HepG2 (cell line): Measurements from ENCODE around the gene GLI3. TPM values are rescaled to one million over a fixed set of nuclear protein-coding genes. Genes with fewer than 3 reads are reported as not detected.

ENCODE experiments used
- ATAC-seq: fragments of 200-7000 bp; cut with Tn5 transposase; 3 replicates; pipeline ENCODE4 v1.9.1; 2020; ENCODE audit warnings: mild to moderate bottlenecking, moderate library complexity
- BruUV-seq: library from RNA; stranded (reverse); fragments of 400-500 nt; replicated peaks from 2 replicates; lab custom pipeline; 2021; lab: Mats Ljungman, UMichigan
- CTCF ChIA-PET: fragments of 300-600 bp; formaldehyde crosslinking; extraction: SDS; loops from one replicate; lab custom pipeline; 2021; ENCODE audit warnings: low total read pairs, inconsistent platforms, low intra/inter-chr PET ratio; lab: Yijun Ruan, JAX
- POLR2A ChIA-PET: fragments of 350-600 bp; sonication (Branson Sonifier 250); formaldehyde crosslinking; loops from one replicate; lab custom pipeline; 2020; ENCODE audit warnings: antibody characterized with exemption, inconsistent platforms; lab: Yijun Ruan, JAX
- DNase-seq: peaks from one replicate; pipeline ENCODE4 v3.0.0-alpha.2; 2015; ENCODE audit warnings: low spot score
- FAIRE-seq: peaks from 3 replicates; lab custom pipeline; 2011; peaks lifted over from hg19 to GRCh38; lab: Jason Lieb, UNC
- H2AFZ ChIP-seq: one replicate; pipeline ENCODE4 v1.6.1; 2011; ENCODE audit warnings: low read length, inconsistent platforms
- H3K27ac ChIP-seq: fragments of 300-600 bp; 3 replicates; pipeline ENCODE4 v1.8.0; 2011; ENCODE audit warnings: mixed run types, mild to moderate bottlenecking, mixed read lengths, low read length, inconsistent platforms; ENCODE audit not compliant: insufficient read depth; ENCODE audit errors: extremely low read length
- H3K27me3 ChIP-seq, 2 experiments: fragments of 200-600 bp in 1 of 2; 2 replicates in 1 of 2; 3 replicates in 1 of 2; pipeline versions ENCODE4 v1.6.0 to v1.8.0; 2011; ENCODE audit warnings: low read length in 2 of 2, mild to moderate bottlenecking in 2 of 2, moderate library complexity in 2 of 2, inconsistent platforms in 1 of 2; ENCODE audit not compliant: insufficient read depth in 2 of 2, control insufficient read depth in 1 of 2
- H3K36me3 ChIP-seq, 2 experiments: fragments of 200-600 bp in 1 of 2; replicated peaks in 1 of 2; 2 replicates in 1 of 2; 3 replicates in 1 of 2; pipeline versions ENCODE4 v1.5.1 to v1.8.0; 2011; ENCODE audit warnings: low read length in 2 of 2, inconsistent platforms in 1 of 2; ENCODE audit not compliant: insufficient read depth in 2 of 2, control insufficient read depth in 1 of 2
- H3K4me1 ChIP-seq: 2 replicates; pipeline ENCODE4 v1.5.1; 2012; ENCODE audit warnings: low read length, inconsistent platforms; ENCODE audit not compliant: insufficient read depth
- H3K4me2 ChIP-seq: 2 replicates; pipeline ENCODE4 v1.6.0; 2011; ENCODE audit warnings: low read depth, low read length, inconsistent platforms
- H3K4me3 ChIP-seq, 3 experiments: fragments of 200-600 bp in 1 of 3; sonication (generic), shearing (Covaris generic) in 1 of 3; replicated peaks in 1 of 3; 2 replicates each; pipeline ENCODE4 v1.5.1; 2011 to 2016; ENCODE audit warnings: low read length in 3 of 3, inconsistent platforms in 2 of 3, low read depth in 2 of 3, mild to moderate bottlenecking in 2 of 3, control low read depth in 1 of 3, mixed read lengths in 1 of 3; ENCODE audit not compliant: insufficient read depth in 1 of 3
- H3K79me2 ChIP-seq: one replicate; pipeline ENCODE4 v1.6.1; 2011; ENCODE audit warnings: low read length, inconsistent platforms; ENCODE audit not compliant: insufficient read depth
- H3K9ac ChIP-seq: 2 replicates; pipeline ENCODE4 v1.6.0; 2011; ENCODE audit warnings: mild to moderate bottlenecking, low read depth, low read length, inconsistent platforms; ENCODE audit not compliant: insufficient read depth
- H3K9me3 ChIP-seq: 2 replicates; pipeline ENCODE4 v1.5.1; 2012; ENCODE audit warnings: mild to moderate bottlenecking, low read length
- H4K20me1 ChIP-seq: 2 replicates; pipeline ENCODE4 v1.6.0; 2011; ENCODE audit warnings: inconsistent platforms, mild to moderate bottlenecking, low read length, moderate library complexity; ENCODE audit not compliant: insufficient read depth
- ARNTL ChIP-seq: sonication (generic); formaldehyde crosslinking; IDR thresholded peaks from 2 replicates; pipeline ENCODE4 v1.4.0; 2020; ENCODE audit warnings: mild to moderate bottlenecking, missing genetic modification reagents
- ATF3 ChIP-seq: sonication (generic); formaldehyde crosslinking; IDR thresholded peaks from 2 replicates; pipeline ENCODE4 v1.4.0; 2020; ENCODE audit warnings: missing genetic modification reagents
- HDAC1 ChIP-seq: sonication (generic); formaldehyde crosslinking; IDR thresholded peaks from 2 replicates; pipeline ENCODE4 v1.5.1; 2020; ENCODE audit warnings: mild to moderate bottlenecking, missing genetic modification reagents
- HMG20A ChIP-seq: IDR thresholded peaks from 2 replicates; pipeline ENCODE4 v1.6.1; 2016; ENCODE audit warnings: borderline replicate concordance
- IRF9 ChIP-seq: sonication (generic); formaldehyde crosslinking; IDR thresholded peaks from 2 replicates; pipeline ENCODE4 v1.8.0; 2022; ENCODE audit warnings: missing genetic modification reagents, mild to moderate bottlenecking, borderline replicate concordance
- MIXL1 ChIP-seq: IDR thresholded peaks from 2 replicates; pipeline ENCODE4 v1.6.1; 2016
- NFYB ChIP-seq: sonication (generic); formaldehyde crosslinking; IDR thresholded peaks from 2 replicates; pipeline ENCODE4 v1.4.0; 2020; ENCODE audit warnings: missing genetic modification reagents
- SKIL ChIP-seq: sonication (generic); formaldehyde crosslinking; IDR thresholded peaks from 2 replicates; pipeline ENCODE4 v1.8.0; 2022; ENCODE audit warnings: missing genetic modification reagents, mild to moderate bottlenecking, moderate library complexity, borderline replicate concordance
- SNRNP70 ChIP-seq: fragments of 200-400 bp; formaldehyde crosslinking; IDR thresholded peaks from 2 replicates; pipeline ENCODE4 v1.6.1; 2017; ENCODE audit warnings: mild to moderate bottlenecking, low read depth, low read length, moderate library complexity
- STAT6 ChIP-seq: sonication (generic); formaldehyde crosslinking; IDR thresholded peaks from 2 replicates; pipeline ENCODE4 v1.4.0; 2020; ENCODE audit warnings: missing genetic modification reagents, mild to moderate bottlenecking, borderline replicate concordance
- ZBTB7A ChIP-seq: sonication (generic); formaldehyde crosslinking; IDR thresholded peaks from 2 replicates; pipeline ENCODE4 v1.8.0; 2022; ENCODE audit warnings: mild to moderate bottlenecking, missing genetic modification reagents
- ZNF343 ChIP-seq: sonication (generic); formaldehyde crosslinking; IDR thresholded peaks from 2 replicates; pipeline ENCODE4 v1.4.0; 2020; ENCODE audit warnings: mild to moderate bottlenecking, missing genetic modification reagents
- ZNF543 ChIP-seq: sonication (generic); formaldehyde crosslinking; IDR thresholded peaks from 2 replicates; pipeline ENCODE4 v1.4.0; 2020; ENCODE audit warnings: mild to moderate bottlenecking, missing genetic modification reagents
- ZNF564 ChIP-seq: sonication (generic); formaldehyde crosslinking; IDR thresholded peaks from 2 replicates; pipeline ENCODE4 v1.8.1; 2023; ENCODE audit warnings: mild to moderate bottlenecking, missing genetic modification reagents
- ZNF761 ChIP-seq: sonication (generic); formaldehyde crosslinking; conservative IDR thresholded peaks from 2 replicates; pipeline ENCODE4 v1.4.0; 2020; ENCODE audit warnings: mild to moderate bottlenecking, missing genetic modification reagents
- ZNF776 ChIP-seq: sonication (generic); formaldehyde crosslinking; IDR thresholded peaks from 2 replicates; pipeline ENCODE4 v1.4.0; 2020; ENCODE audit warnings: mild to moderate bottlenecking, missing genetic modification reagents
- ZNF850 ChIP-seq: sonication (generic); formaldehyde crosslinking; conservative IDR thresholded peaks from 2 replicates; pipeline ENCODE4 v1.9.0; 2021; ENCODE audit warnings: mild to moderate bottlenecking, missing genetic modification reagents
- WGBS: methylation state at CpG from one replicate; pipeline ENCODE4 v1.1.6; 2017; ENCODE audit warnings: low lambda C conversion rate; 5-methylcytosine and 5-hydroxymethylcytosine counted together
- in situ Hi-C: cut with HindIII; loops from 2 replicates; pipeline ENCODE4 v1.10.0; 2017; ENCODE audit warnings: low pct_unique_long_range_greater_than_20kb; ENCODE audit not compliant: extremely low pct_ligation_motif_present
- intact Hi-C: fragments of 100-400 bp; cut with micrococcal nuclease; formaldehyde crosslinking; loops from one replicate; pipeline ENCODE4 v1.10.0; 2022; ENCODE audit not compliant: unreplicated experiment
- polyA plus RNA-seq, 8 experiments: library from polyadenylated mRNA; depleted of rRNA in 3 of 8; stranded (reverse) in 7 of 8; unstranded in 1 of 8; fragments of >200 nt; fragmentation: Illumina TruSeq in 4 of 8; extraction: Trizol in 4 of 8; gene quantifications; 2 replicates each; pipeline versions ENCODE4 v1.2.1 to v1.2.3, GENCODE V29; 2011 to 2016; ENCODE audit warnings: low read depth in 4 of 8, missing spikeins in 1 of 8, mixed read lengths in 1 of 8; ENCODE audit not compliant: insufficient read depth in 1 of 8
- total RNA-seq, 5 experiments: library from RNA; depleted of rRNA; stranded (reverse); fragments of >200 nt; fragmentation: Illumina TruSeq; extraction: Trizol; gene quantifications; 2 replicates each; pipeline ENCODE4 v1.2.3, GENCODE V29; 2016; ENCODE audit warnings: low read depth in 1 of 5

Gene GLI3
- total and polyA plus RNA-seq, 2 of the 13 experiments (the other 11 are each of a cell fraction or from before 2014, with no cell fraction given) = not detected

- TF ChIP-seq SKIL = no peak
- no peak for TF ChIP-seq ZNF776
- TF ChIP-seq NFYB = no peak
Measured at GRCh38 chr7:41999736-42000283, 237.2 kb downstream of the GLI3 start (continued).

- no peaks in the 10 kb centered on the region for H4K20me1 ChIP-seq
- H3K4me2 ChIP-seq = no peak overlapping the region
- no peak for DNase-seq
- no peaks in the 10 kb centered on the region; a peak in 1 of 5 replicates for H3K27me3 ChIP-seq
- H3K9me3 ChIP-seq = no peaks in the 10 kb centered on the region
- no peaks in the 10 kb centered on the region for H3K36me3 ChIP-seq
- intact Hi-C loops (no loop called here), in situ Hi-C loops (no loop called here)
- no TSS peak for BruUV-seq
- ChIA-PET POLR2A (no interaction called here), CTCF (no interaction called here)
- H3K27ac ChIP-seq = no peak overlapping the region
- ATAC-seq = no peak
- no peak overlapping the region for H3K9ac ChIP-seq
- H2AFZ ChIP-seq = no peak overlapping the region
- H3K4me3 ChIP-seq = no peak overlapping the region
- FAIRE-seq = no peak
- H3K79me2 ChIP-seq = no peaks in the 10 kb centered on the region
- WGBS = 0% methylated on average over 2 of the region's 2 CpGs
- H3K4me1 ChIP-seq = no peaks in the 10 kb centered on the region
- TF ChIP-seq MIXL1 (CRISPR knock-in tag) (no peak), ZNF343 (CRISPR knock-in tag) (no peak), SNRNP70 (no peak), ZNF543 (CRISPR knock-in tag) (no peak), ZBTB7A (CRISPR knock-in tag) (no peak), ZNF761 (no peak), STAT6 (CRISPR knock-in tag) (no peak), ZNF564 (CRISPR knock-in tag) (no peak), HDAC1 (CRISPR knock-in tag) (no peak), HMG20A (CRISPR knock-in tag) (no peak), ZNF850 (no peak), IRF9 (CRISPR knock-in tag) (no peak), ATF3 (CRISPR knock-in tag) (no peak), ARNTL (CRISPR knock-in tag) (no peak)
Measured at GRCh38 chr7:41998041-41998440, 239.0 kb downstream of the GLI3 start.
